Measurements from ENCODE around the gene NEK4. TPM values are rescaled to one million over a fixed set of nuclear protein-coding genes. Genes with fewer than 3 reads are reported as not detected.
A peak's percentile ranks its signal among the peaks of the same experiment; 100 is the strongest.

NEK4 gene
- total and polyA plus RNA-seq, 10 of the 15 experiments (the other 5 are each of a cell fraction or from before 2014, with no cell fraction given): 7.0 to 29.1 (median 16.4) TPM

GRCh38 chr3:52695798-52696671 lies 74.7 kb downstream of the NEK4 start:
- DNase-seq (ENCODE audit: low read depth, low spot score) (no peak), FAIRE-seq (no peak), ATAC-seq (peak; percentile 10)
- TF ChIP-seq JUND (IDR thresholded peaks at IDR 0.05; ENCODE audit: low read depth, low read length): no peak
- TF ChIP-seq POLR2AphosphoS5 (IDR thresholded peaks at IDR 0.05; ENCODE audit: low read length): 0 out of 2 replicates have a peak, but pooled peaks have one; percentile 17
- TF ChIP-seq ZNF274 (IDR thresholded peaks at IDR 0.05; ENCODE audit: insufficient read depth, insufficient read length): no peak
- TF ChIP-seq POLR2A (IDR thresholded peaks at IDR 0.05; ENCODE audit: low read depth, low read length): peak; percentile 45; the same call in 1 of the 2 replicates
- TF ChIP-seq RUNX3 (IDR thresholded peaks at IDR 0.05; ENCODE audit: low read length): no peak
- peak; percentile 19; the same call in 1 of the 2 replicates for TF ChIP-seq ZBED1 (IDR thresholded peaks at IDR 0.05; ENCODE audit: borderline replicate concordance)
- CTCF ChIA-PET: interaction anchor here (0.7 to 1.2 kb wide), 2 partner anchors 14 to 18 kb away, joined by 3 read pairs; no protein-coding TSS in a partner anchor
- Histone ChIP-seq H3K36me3 (ENCODE audit: control insufficient read depth in 2 of 2, insufficient read depth in 2 of 2, low read length in 1 of 2) (peaks cover 15 to 41% of the 10 kb centered on the region in 2 experiments), H3K27me3 (replicated peaks in 1 of 2; ENCODE audit: control insufficient read depth in 2 of 2, insufficient read depth in 2 of 2, low read length in 1 of 2) (no peaks in the 10 kb centered on the region), H3K9ac (ENCODE audit: control insufficient read depth, insufficient read depth, low read length) (no peak overlapping the region), H3K9me3 (replicated peaks; ENCODE audit: control insufficient read depth, insufficient read depth, low read length) (no peaks in the 10 kb centered on the region), H4K20me1 (ENCODE audit: control insufficient read depth, insufficient read depth) (no peaks in the 10 kb centered on the region), H3K79me2 (ENCODE audit: control insufficient read depth, insufficient read depth, low read length) (peaks cover 9% of the 10 kb centered on the region), H2AFZ (ENCODE audit: control insufficient read depth, low read depth, low read length) (no peak overlapping the region), H3K4me3 (peak overlapping the region; percentile 14; the same call in 1 of the 2 replicates), H3K27ac (ENCODE audit: control insufficient read depth, insufficient read depth) (peak overlapping the region; percentile 91), H3K4me1 (ENCODE audit: control insufficient read depth, insufficient read depth, low read length) (peaks cover 36% of the 10 kb centered on the region), H3K4me2 (ENCODE audit: control insufficient read depth, insufficient read depth) (peak overlapping the region; percentile 85; the same call in 1 of the 2 replicates)
- POLR2A ChIA-PET: interaction anchor here (0.6 to 2.5 kb wide), 8 partner anchors 10 to 619 kb away, joined by 3 to 25 read pairs (median 3); partner anchors contain the start of genes GLT8D1, GNL3, PBRM1 and SPCS1
- RAD21 ChIA-PET (ENCODE audit: unreplicated experiment): interaction anchor here (0.8 to 1.6 kb wide), 5 partner anchors 9 to 59 kb away, joined by 3 to 6 read pairs (median 5); partner anchors contain the start of genes GLT8D1 and SPCS1
- SMC1A ChIA-PET (ENCODE audit: uncharacterized antibody, unreplicated experiment): interaction anchor here (0.7 to 2.1 kb wide), 5 partner anchors 9 to 42 kb away, joined by 3 to 17 read pairs (median 4); partner anchors contain the start of genes GLT8D1 and SPCS1
- in situ Hi-C loops (cut with MboI) (no loop called here), intact Hi-C loops (cut with micrococcal nuclease; ENCODE audit: unreplicated experiment) (no loop called here)
- BruUV-seq (replicated peaks): no TSS peak
- WGBS (ENCODE audit: insufficient coverage, insufficient replicate concordance, low lambda C conversion rate, missing lambda C conversion rate): 73% methylated on average over 4 of the region's 4 CpGs

All from GM12878 (cell line).